NAMALWA (cell line): ENCODE data around the gene HORMAD1.
"Not testable (repeated sequence)": the region's sequence is repeated elsewhere in the genome, so short reads cannot be mapped to it uniquely, and the experiment has no call there.

Experiments
- DNase-seq: peaks from one replicate; pipeline ENCODE4 v3.0.0-alpha.2; 2015; ENCODE audit warnings: low spot score

Gene HORMAD1

GRCh38 chr1:150696995-150697927 lies 23.4 kb downstream of the HORMAD1 start, which contains the start of gene GOLPH3L:
GOLPH3L (minus strand) TSS chr1:150697154; CDS start chr1:150694838, 2,316 bp downstream.
- peak; percentile 100 for DNase-seq

DNA sequence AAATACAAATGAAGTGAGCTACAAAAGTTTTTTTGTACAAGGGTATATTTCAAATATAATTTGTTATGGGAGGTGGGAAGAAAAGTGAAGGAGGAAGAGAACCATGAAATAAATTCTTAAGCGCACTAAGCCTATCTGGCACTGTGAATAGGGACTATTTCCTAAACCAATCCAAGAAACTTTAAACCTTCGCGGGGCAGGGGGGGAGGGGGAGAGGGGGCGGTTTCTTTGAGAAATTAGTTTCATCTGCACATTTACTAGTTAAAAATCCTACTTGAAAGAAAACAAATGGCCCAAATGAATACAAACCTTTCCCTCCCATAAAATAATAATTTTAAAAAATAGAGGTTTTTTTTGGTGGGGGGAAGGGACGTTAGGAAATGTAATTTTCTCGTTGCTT lies 24.1 kb downstream of the HORMAD1 start:
- no peak for DNase-seq

- DNase-seq, result peak; percentile 45
Observed at GRCh38 chr1:150696162-150696561, 24.5 kb downstream of the HORMAD1 start.

GRCh38 chr1:150695561-150695960 lies 25.1 kb downstream of the HORMAD1 start:
- DNase-seq, result no peak

GRCh38 chr1:150692720-150693119 lies 28.0 kb downstream of the HORMAD1 start:
- DNase-seq, result no peak

GRCh38 chr1:150688763-150689162 lies 31.9 kb downstream of the HORMAD1 start:
- no peak for DNase-seq

DNA sequence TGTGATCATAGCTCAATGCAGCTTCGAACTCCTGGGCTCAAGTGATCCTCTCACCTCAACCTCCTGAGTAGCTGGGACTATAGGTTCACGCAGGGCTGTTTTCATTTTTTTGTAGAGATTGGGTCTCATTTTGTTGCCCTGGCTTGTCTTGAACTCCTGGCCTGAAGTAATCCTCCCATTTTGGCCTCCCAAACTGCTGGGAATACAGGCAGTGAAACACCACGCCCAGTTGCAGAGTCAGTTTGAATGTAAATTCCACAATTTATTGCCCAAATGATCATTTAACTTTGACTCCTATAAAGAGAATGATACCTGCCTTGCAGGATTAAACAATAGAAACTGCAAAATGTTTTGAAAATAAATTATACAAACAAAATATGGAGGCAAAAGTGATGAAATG lies 34.4 kb downstream of the HORMAD1 start:
- no peak for DNase-seq

- DNase-seq, result peak; percentile 30
Observed at GRCh38 chr1:150683914-150684313, 36.8 kb downstream of the HORMAD1 start.

DNA sequence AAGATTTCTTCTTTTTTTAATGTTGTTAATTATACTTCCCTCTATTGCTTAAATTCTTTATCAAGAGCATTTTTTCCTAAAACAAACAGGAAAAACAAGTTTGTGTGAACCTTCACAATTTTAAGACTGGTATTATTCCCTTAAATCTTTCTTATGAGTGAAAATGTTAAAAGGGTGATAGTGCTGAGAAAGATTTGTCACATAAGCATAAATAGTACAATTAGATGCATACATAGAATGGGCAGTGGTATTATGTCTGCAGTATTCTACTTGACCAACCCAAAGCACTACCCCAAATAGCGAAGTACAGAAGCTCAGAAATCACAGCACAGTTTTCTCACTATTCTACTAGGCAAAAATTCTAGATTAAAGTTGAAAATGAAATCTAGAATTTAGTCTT lies 41.7 kb downstream of the HORMAD1 start:
- DNase-seq, result no peak

DNA sequence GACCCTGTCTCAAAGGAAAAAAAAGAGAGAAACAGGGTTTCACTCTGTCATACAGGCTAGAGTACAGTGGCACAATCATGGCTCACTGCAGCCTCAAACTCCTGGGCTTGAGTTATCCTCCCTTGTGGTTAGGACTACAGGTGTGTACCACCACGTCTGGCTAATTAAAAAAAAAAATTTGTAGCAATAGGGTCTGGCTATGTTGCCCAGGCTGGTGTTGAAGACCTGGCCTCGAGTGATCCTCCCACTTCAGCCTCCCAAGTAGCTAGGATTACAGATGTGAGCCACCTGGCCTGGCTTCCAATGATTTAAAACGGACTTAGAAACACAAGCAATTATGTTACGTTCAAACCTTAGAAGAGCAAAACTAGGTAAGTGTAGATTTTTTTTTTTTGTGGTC lies 45.8 kb downstream of the HORMAD1 start:
- no peak for DNase-seq

GRCh38 chr1:150663321-150663720 lies 57.4 kb downstream of the HORMAD1 start:
- no peak for DNase-seq

- DNase-seq, result no peak
Observed at GRCh38 chr1:150662811-150663210, 57.9 kb downstream of the HORMAD1 start.

DNA sequence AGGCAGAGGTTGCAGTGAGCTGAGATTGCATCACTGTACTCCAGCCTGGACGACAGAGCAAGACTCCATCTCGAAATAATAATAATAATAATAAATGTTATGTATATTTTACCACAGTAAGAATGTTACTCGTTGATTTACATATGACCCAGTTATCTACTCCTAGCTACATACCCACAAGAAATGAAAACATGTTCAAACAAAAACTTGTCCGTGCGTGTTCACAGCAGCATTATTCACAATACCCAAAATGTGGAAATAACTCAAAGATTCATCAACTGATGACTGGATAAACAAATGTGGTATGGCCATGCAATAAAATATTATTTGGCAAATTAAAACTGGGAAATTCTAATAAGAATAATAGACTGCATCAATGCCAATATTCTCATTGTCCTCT lies 59.5 kb downstream of the HORMAD1 start:
- DNase-seq, result no peak

- DNase-seq, result no peak
Observed at GRCh38 chr1:150660584-150660983, 60.1 kb downstream of the HORMAD1 start.

GRCh38 chr1:150657064-150657463 lies 63.6 kb downstream of the HORMAD1 start:
- not testable (repeated sequence) for DNase-seq

DNA sequence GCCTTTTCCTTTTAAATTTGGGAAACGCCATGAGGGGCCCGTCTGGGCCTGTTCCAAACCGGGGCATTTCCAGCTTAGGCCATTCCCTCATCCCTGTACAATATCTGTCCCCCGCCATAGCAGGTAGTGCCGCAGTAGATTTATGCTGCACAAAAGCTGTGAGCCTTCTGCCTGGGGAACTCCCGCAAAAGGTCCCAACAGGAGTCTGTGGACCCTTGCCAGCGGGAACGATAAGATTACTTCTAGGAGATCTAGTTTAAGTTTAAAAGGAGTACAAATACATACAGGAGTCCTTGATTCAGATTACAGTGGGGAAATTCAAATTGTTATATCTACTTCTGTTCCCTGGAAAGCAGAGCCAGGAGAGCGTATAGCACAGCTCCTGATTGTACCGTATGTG lies 66.1 kb downstream of the HORMAD1 start:
- not testable (repeated sequence) for DNase-seq

- peak; percentile 16 for DNase-seq
Observed at GRCh38 chr1:150650193-150650592, 70.5 kb downstream of the HORMAD1 start.

- no peak for DNase-seq
Observed at GRCh38 chr1:150649441-150650075, 71.1 kb downstream of the HORMAD1 start.
